ENCODE results near the gene CCDC40. TPM values are rescaled to one million over a fixed set of nuclear protein-coding genes. Genes with fewer than 3 reads are reported as not detected.

CCDC40 gene
- total RNA-seq, 2 experiments from 2014 or later: not detected

- no peaks in the 10 kb centered on the region for H3K79me2 ChIP-seq (ENCODE audit: insufficient read depth, low read depth, low read length)
- BruUV-seq (replicated peaks): no TSS peak
- H3K4me3 ChIP-seq (ENCODE audit: low read depth, low read length, poor library complexity, severe bottlenecking): no peak overlapping the region
- ChIA-PET POLR2A (interaction anchor here (1.0 kb wide), 1 partner anchor 20 kb away, joined by 3 read pairs; no protein-coding TSS in a partner anchor), CTCF (ENCODE audit: unreplicated experiment) (no interaction called here)
- no peaks in the 10 kb centered on the region for H3K36me3 ChIP-seq (ENCODE audit: insufficient read depth, low read length)
- no peaks in the 10 kb centered on the region for H3K9me3 ChIP-seq (ENCODE audit: low read length)
- H2AFZ ChIP-seq (ENCODE audit: low read length): no peak overlapping the region
- no peaks in the 10 kb centered on the region for H4K20me1 ChIP-seq (ENCODE audit: insufficient read depth, low read length)
- H3K4me1 ChIP-seq (ENCODE audit: insufficient read depth, low read length, poor library complexity, severe bottlenecking): no peaks in the 10 kb centered on the region
- no peak overlapping the region for H3K4me2 ChIP-seq (ENCODE audit: low read length)
- intact Hi-C loops (cut with micrococcal nuclease; ENCODE audit: unreplicated experiment): no loop called here
- DNase-seq (ENCODE audit: low spot score): no peak
- no peak for TF ChIP-seq EZH2phosphoT487 (IDR thresholded peaks at IDR 0.05; ENCODE audit: borderline replicate concordance, low read depth, low read length)
- TF ChIP-seq CTCF (conservative IDR thresholded peaks at IDR 0.05; ENCODE audit: low read length): no peak
- H3K27ac ChIP-seq (ENCODE audit: low read depth, low read length, poor library complexity, severe bottlenecking): no peak overlapping the region
- no peaks in the 10 kb centered on the region for H3K9me2 ChIP-seq (ENCODE audit: insufficient read depth, low read length)
These were observed 10.6 kb upstream of the CCDC40 start for GRCh38 chr17:80025796-80026195.

- ChIA-PET CTCF (ENCODE audit: unreplicated experiment) (no interaction called here), POLR2A (interaction anchor here (0.7 to 1.0 kb wide), 2 partner anchors 11 to 19 kb away, joined by 3 read pairs; no protein-coding TSS in a partner anchor)
- DNase-seq (ENCODE audit: low spot score): no peak
- no peak overlapping the region for H2AFZ ChIP-seq (ENCODE audit: low read length)
- BruUV-seq (replicated peaks): no TSS peak
- H3K4me2 ChIP-seq (ENCODE audit: low read length): no peak overlapping the region
- no peaks in the 10 kb centered on the region for H3K9me3 ChIP-seq (ENCODE audit: low read length)
- no peak for TF ChIP-seq EZH2phosphoT487 (IDR thresholded peaks at IDR 0.05; ENCODE audit: borderline replicate concordance, low read depth, low read length)
- TF ChIP-seq CTCF (conservative IDR thresholded peaks at IDR 0.05; ENCODE audit: low read length): no peak
- no peaks in the 10 kb centered on the region for H3K36me3 ChIP-seq (ENCODE audit: insufficient read depth, low read length)
- no peak overlapping the region for H3K4me3 ChIP-seq (ENCODE audit: low read depth, low read length, poor library complexity, severe bottlenecking)
- H3K27ac ChIP-seq (ENCODE audit: low read depth, low read length, poor library complexity, severe bottlenecking): no peak overlapping the region
- H3K4me1 ChIP-seq (ENCODE audit: insufficient read depth, low read length, poor library complexity, severe bottlenecking): no peaks in the 10 kb centered on the region
- intact Hi-C loops (cut with micrococcal nuclease; ENCODE audit: unreplicated experiment): no loop called here
- H3K9me2 ChIP-seq (ENCODE audit: insufficient read depth, low read length): no peaks in the 10 kb centered on the region
- no peaks in the 10 kb centered on the region for H3K79me2 ChIP-seq (ENCODE audit: insufficient read depth, low read depth, low read length)
- no peaks in the 10 kb centered on the region for H4K20me1 ChIP-seq (ENCODE audit: insufficient read depth, low read length)
These were observed 9.9 kb upstream of the CCDC40 start for GRCh38 chr17:80026359-80027042.

- TF ChIP-seq EZH2phosphoT487 (IDR thresholded peaks at IDR 0.05; ENCODE audit: borderline replicate concordance, low read depth, low read length) (no peak), CTCF (conservative IDR thresholded peaks at IDR 0.05; ENCODE audit: low read length) (no peak)
- Histone ChIP-seq H3K36me3 (ENCODE audit: insufficient read depth, low read length) (no peaks in the 10 kb centered on the region), H3K4me1 (ENCODE audit: insufficient read depth, low read length, poor library complexity, severe bottlenecking) (no peaks in the 10 kb centered on the region), H3K27ac (ENCODE audit: low read depth, low read length, poor library complexity, severe bottlenecking) (no peak overlapping the region), H3K4me3 (ENCODE audit: low read depth, low read length, poor library complexity, severe bottlenecking) (no peak overlapping the region), H3K79me2 (ENCODE audit: insufficient read depth, low read depth, low read length) (no peaks in the 10 kb centered on the region), H4K20me1 (ENCODE audit: insufficient read depth, low read length) (no peaks in the 10 kb centered on the region), H3K9me2 (ENCODE audit: insufficient read depth, low read length) (no peaks in the 10 kb centered on the region), H2AFZ (ENCODE audit: low read length) (no peak overlapping the region), H3K9me3 (ENCODE audit: low read length) (no peaks in the 10 kb centered on the region), H3K4me2 (ENCODE audit: low read length) (no peak overlapping the region)
- ChIA-PET POLR2A (interaction anchor here (0.7 kb wide), 1 partner anchor 12 kb away, joined by 3 read pairs; no protein-coding TSS in a partner anchor), CTCF (ENCODE audit: unreplicated experiment) (no interaction called here)
- DNase-seq (ENCODE audit: low spot score): no peak
- intact Hi-C loops (cut with micrococcal nuclease; ENCODE audit: unreplicated experiment): no loop called here
- no TSS peak for BruUV-seq (replicated peaks)
These were observed 9.4 kb upstream of the CCDC40 start for GRCh38 chr17:80027043-80027435.
